HG03575 (cell line): Measurements from ENCODE around the gene STRIP1.

Source experiments
- ATAC-seq: cut with Tn5 transposase; IDR thresholded peaks from one replicate; pipeline ENCODE4 v1.9.1; 2021; ENCODE audit not compliant: unreplicated experiment, insufficient number of reproducible peaks, low FRiP score; ENCODE audit errors: extremely low read depth

STRIP1 gene

DNA sequence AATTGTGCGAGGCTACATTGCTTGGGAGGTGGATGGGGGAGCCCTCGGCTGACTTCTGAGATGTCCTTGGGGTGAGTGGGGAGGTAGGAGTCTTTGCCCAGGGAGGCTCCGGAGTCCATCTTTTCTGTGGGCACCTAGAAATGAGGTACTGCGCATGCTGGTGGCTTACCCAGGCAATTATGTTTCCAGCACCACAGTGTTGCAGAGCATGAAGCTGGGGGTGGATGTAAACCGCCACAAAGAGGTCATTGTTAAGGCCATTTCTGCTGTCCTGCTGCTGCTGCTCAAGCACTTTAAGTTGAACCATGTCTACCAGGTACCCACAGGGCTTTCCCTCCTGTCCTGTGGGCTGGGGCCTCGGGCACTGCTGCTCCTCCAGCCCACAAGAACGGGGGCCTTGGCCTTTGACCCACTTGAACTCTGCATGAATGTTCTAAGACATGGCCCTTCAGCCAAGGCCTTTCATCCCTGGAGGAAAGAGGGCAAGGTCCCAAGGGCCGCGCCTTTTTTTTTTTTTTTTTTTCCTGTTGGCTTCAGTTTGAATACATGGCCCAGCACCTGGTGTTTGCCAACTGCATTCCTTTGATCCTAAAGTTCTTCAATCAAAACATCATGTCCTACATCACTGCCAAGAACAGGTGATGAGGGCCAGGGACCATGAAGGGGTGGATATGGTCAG lies 14.6 kb downstream of the STRIP1 start:
- no peak for ATAC-seq

DNA sequence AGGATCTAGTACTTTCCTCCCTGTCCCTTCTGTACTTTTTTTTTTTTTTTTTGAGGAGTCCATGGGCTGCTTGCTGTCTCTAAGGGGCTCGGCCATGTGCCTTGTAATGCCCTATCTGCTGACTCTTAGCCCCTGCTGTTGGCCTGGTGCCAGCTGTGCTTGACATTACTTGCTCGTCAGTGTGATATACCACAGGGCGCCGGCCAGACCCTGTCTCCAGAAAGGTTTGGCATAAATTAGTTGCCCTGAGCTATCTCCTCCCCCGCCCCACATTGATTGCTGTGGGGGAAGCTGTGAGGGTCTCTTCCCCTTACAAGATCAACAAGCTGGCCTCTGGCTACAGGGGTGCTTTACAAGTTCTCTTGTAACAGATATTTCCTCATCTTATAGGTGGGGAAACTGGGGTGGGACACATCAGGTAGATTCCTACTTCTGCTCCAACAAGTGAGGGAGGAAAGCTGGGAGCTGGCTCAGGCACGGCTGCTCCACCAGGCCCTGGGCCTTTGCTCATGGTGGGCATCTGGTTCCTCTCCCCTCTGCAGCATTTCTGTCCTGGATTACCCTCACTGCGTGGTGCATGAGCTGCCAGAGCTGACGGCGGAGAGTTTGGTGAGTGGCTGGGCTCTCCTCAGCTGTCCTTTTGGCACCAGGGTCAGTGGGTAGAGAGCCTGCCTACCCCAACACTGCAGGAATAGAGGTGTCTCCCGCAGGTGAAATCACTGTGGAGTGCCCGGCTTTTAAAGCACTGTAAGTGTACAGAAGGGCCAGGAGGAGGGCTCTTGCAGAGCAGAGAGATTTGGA lies 15.6 kb downstream of the STRIP1 start:
- no peak for ATAC-seq

DNA sequence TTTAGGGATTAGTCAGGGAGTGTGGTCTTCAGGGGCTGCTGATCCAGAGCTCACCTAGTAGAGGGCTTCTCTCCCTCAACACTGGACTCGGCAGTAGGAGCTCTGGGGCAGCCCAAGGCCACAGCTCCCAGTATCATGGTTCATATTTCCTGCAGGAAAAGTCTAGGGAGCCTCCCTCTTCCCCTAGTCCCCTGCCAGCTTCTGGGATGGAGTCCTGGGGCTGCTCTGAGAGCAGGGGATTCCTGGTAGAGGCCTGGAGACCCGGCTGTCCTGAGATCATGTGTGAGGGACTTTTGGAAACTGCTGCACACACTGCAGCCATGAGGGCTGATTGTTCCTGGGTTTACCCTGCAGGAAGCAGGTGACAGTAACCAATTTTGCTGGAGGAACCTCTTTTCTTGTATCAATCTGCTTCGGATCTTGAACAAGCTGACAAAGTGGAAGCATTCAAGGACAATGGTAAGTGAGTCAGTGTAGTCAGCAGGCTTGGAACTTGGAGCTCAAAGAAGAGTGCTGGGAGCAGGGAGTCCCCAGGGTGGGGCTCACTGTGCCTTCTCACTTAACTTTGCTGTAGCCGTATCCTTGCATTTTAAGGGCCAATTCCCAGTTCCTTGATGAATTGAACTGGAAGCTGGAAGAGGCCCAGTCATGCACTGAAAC lies 16.3 kb downstream of the STRIP1 start:
- ATAC-seq: no peak

GRCh38 chr1:110051262-110051648 lies 16.8 kb downstream of the STRIP1 start:
- ATAC-seq: no peak

GRCh38 chr1:110053552-110054428 lies 19.4 kb downstream of the STRIP1 start:
- ATAC-seq: no peak

GRCh38 chr1:110055493-110056284 lies 21.3 kb downstream of the STRIP1 start:
- ATAC-seq: no peak

- ATAC-seq: no peak
Measured at GRCh38 chr1:110056285-110056683, 21.9 kb downstream of the STRIP1 start.

- no peak for ATAC-seq
Measured at GRCh38 chr1:110056776-110057175, 22.4 kb downstream of the STRIP1 start.

GRCh38 chr1:110057963-110058518 lies 23.6 kb downstream of the STRIP1 start:
- ATAC-seq: no peak

- no peak for ATAC-seq
Measured at GRCh38 chr1:110058591-110058990, 24.2 kb downstream of the STRIP1 start.

DNA sequence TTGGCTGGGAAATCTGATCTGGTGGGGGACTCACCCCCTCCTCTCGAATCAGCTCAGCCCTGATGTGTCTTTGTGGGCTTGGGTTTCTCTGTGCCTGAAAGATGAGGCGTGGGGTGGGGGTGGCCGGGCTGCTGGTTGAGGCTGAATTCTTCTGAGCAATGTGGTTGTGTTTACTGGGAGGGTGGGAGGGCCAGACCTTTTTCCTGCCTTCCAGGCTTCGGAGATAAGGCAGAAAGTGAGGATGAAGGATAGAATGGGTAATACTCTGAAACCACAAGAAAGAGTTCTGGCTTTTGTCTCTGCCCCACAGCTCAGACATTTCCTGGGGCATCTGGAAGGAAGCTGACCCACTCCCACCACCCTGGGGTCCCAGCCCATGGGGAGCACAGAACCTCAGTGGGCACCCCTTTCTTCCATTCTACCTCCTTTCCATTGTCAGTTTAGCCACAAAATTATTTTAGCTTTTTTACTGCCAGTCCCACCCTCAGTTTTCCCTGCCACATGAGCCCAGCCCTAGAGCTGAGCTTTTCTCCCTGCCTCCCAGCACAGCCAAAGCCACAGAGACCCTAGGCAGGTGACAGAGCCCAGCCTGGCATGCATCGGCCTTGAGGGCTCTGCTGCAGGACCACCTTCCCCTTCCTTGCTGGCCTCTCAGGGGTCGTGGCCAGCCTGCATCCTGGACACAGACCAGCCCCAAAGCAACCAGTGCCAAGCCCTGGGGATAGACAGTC lies 24.9 kb downstream of the STRIP1 start:
- ATAC-seq: no peak

DNA sequence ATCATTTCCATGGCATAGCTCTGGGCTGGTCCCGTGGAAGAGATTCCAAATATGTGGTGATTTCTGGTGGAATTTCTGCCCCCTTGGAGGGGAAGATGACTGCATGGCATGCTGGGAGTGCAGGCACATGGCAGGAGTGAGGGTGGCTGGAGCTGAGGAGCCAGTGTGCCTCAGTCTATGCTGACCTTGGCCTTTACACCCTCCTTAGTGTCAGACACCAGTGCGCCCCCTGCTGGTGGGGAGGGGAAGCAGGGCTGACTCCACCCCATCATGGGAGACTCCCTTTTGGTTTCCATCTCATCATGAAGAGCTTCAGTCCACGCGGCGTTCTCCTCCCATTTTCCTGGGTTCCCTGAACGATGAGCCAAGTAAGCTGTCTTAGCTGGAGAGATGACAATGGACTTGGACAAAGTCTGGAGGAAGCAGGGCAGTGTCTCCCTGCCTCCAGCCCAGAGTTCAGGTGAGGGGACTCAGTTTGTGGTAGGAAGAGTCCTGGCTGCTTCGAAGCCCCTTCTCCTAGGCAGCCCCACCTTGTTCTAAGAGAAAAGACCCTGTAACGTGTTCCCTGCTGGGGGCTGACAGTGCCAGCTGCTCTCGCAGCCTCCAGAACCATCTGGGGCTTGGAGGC lies 25.7 kb downstream of the STRIP1 start:
- no peak for ATAC-seq

- ATAC-seq: no peak
Measured at GRCh38 chr1:110060662-110061060, 26.2 kb downstream of the STRIP1 start.

DNA sequence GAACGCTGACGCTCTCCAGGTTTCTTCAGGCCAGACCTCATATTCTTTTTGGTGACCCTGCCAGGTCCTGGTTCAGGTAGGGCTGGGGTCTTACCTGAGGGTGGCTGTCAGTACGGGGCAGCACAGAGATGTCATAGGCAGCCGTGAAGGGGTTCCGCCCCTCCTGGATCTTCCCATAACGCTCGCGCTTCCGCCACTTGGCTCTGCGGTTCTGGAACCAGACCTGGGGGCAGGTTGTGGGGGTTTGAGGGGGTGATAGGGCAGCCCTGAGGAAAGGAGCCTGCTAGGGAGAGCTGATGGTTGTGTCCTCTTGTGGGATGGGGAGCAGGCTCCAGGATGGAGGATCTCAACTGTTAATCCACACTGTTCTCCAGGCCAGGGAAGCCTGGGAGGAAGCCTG lies 26.9 kb downstream of the STRIP1 start:
- ATAC-seq: no peak

DNA sequence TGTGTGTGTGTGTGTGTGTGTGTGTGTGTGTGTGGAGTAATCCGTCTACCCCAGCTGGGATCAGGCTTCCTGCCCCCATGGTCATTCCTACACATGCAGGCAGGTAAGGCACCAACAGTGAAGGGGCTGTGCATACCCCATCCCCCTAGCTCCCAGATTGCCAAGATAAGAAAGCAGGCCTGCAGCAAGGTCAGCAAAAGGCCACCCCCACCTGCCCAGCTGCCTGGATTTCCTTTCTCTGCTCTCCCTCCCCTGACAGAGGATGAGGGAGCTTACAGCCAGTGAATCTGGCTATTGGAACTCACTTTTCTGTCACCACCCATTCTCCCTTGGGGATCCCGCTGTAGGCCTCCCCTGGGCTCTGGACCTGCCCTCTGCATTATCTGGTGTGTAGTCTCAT lies 28.2 kb downstream of the STRIP1 start:
- ATAC-seq: no peak

- ATAC-seq: no peak
Measured at GRCh38 chr1:110063781-110064180, 29.4 kb downstream of the STRIP1 start.
